HUES48 (cell line): ENCODE measurements around the gene TUBB3.
A peak's percentile ranks its signal among the peaks of the same experiment; 100 is the strongest.
"Not testable (repeated sequence)": the region's sequence is repeated elsewhere in the genome, so short reads cannot be mapped to it uniquely, and the experiment has no call there.

Experiments
- H3K27ac ChIP-seq: one replicate; pipeline ENCODE4 v1.7.0; 2013; ENCODE audit warnings: low read depth, low read length, inconsistent platforms
- H3K27me3 ChIP-seq: 2 replicates; pipeline ENCODE4 v1.6.1; 2013; ENCODE audit warnings: mild to moderate bottlenecking, low read length; ENCODE audit not compliant: control insufficient read depth, insufficient read depth
- H3K36me3 ChIP-seq: 2 replicates; pipeline ENCODE4 v1.6.1; 2013; ENCODE audit warnings: low read length; ENCODE audit not compliant: control insufficient read depth, insufficient read depth
- H3K4me1 ChIP-seq: 2 replicates; pipeline ENCODE4 v1.6.1; 2013; ENCODE audit warnings: mild to moderate bottlenecking, low read length; ENCODE audit not compliant: control insufficient read depth, insufficient read depth
- H3K4me3 ChIP-seq: 2 replicates; pipeline ENCODE4 v1.5.1; 2013; ENCODE audit warnings: mild to moderate bottlenecking, low read depth, low read length
- H3K9ac ChIP-seq: 2 replicates; pipeline ENCODE4 v1.6.1; 2013; ENCODE audit warnings: mild to moderate bottlenecking, low read depth, low read length, moderate library complexity
- H3K9me3 ChIP-seq: 2 replicates; pipeline ENCODE4 v1.6.1; 2013; ENCODE audit warnings: low read length; ENCODE audit not compliant: control insufficient read depth, insufficient read depth

Gene TUBB3

DNA sequence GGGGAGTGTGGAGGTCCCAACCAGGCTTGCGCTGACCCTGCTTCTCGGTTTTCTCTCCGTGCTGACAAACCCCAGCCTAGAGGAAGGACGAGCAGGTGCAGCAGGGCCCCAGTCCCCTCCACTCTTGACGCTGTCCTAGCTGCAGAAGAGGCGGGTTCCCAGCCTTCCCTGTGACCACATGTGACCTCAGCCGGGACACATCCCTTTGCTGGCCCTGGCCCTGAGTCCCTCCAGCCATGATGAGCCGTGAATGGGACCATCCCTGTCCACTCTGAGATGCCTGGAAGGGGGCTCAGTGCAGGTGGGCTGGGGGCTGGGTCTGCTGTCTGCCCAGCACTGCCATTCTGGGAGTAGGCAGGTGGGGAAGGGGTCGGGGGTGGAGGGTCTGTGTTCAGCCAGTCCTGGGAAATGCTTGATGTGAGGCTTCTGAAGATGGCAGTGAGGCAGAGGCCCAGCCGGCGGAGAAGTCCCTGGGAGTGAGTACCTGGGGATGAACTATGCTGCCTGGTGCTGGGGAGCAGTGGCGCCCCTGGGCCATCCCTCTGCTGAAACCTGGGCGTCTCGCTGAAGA is 1.9 kb upstream of the TUBB3 start:
- peak overlapping the region; percentile 91 for H3K27ac ChIP-seq
- H3K9ac ChIP-seq: no peak overlapping the region
- H3K9me3 ChIP-seq: no peaks in the 10 kb centered on the region
- H3K4me3 ChIP-seq: peak overlapping the region; percentile 76; the same call in 1 of the 2 replicates
- H3K36me3 ChIP-seq: no peaks in the 10 kb centered on the region
- H3K4me1 ChIP-seq: peaks cover 6% of the 10 kb centered on the region
- H3K27me3 ChIP-seq: peaks cover 29% of the 10 kb centered on the region

DNA sequence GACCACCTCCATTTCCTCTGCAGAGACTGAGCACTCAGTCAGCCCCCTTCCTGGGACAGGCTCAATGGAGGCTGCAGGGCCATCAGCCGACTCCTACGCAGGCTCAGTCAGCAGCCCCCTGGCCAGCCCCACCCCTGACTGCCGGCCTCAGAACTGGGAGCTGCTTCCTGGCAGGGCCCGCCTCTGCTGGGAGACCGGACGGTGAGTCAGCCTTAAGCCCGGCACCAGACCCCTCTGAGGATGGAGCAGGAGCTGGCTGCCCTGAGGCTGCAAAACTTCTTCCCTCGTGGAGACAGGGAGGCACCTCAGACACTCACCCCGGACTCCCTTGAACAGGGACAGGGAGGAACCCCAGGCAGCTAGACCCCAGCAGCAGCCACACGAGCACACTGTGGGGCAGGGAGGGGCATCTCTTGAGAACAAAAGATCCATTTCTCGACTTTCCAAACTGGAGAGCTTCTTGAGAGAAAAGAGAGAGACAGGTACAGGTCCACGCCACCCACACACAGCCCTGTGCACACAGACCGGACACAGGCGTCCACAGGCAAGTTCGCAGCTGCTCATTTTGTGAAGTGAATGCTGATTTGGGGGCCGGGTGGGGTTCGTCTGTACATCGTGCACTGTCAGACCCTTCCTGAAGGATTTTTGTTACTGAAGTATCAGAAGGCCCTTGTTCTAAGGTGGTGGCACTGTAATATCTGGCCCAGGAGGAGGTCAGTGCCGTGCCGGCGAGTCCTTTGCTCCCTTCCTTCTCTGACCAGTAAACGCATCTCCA is 1.3 kb upstream of the TUBB3 start:
- peaks cover 29% of the 10 kb centered on the region for H3K27me3 ChIP-seq
- no peaks in the 10 kb centered on the region for H3K9me3 ChIP-seq
- H3K27ac ChIP-seq: peak overlapping the region; percentile 91
- peaks cover 6% of the 10 kb centered on the region for H3K4me1 ChIP-seq
- H3K9ac ChIP-seq: peak overlapping the region; percentile 29; the same call in 1 of the 2 replicates
- no peaks in the 10 kb centered on the region for H3K36me3 ChIP-seq
- H3K4me3 ChIP-seq: peak overlapping the region; percentile 76

DNA sequence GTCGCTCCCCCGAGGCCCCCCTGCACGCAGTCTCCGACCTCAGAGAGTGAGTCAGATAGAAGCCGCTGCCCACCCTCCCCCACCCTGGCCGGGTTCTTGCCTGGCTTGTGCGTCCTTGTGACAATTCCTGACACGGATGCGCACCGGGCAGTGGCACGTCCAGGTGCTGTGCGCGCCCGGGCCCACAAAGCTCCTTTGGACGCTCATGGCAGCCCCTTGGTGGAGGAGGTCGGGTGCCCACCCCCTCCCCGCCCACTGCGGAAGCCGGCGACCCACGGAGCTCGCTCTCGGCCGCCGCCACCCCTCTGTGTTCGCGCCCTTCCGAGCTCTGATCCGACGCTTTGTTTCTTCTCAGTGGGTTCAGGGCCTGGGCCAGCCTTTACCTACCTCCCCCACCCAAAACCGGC is 662 bp upstream of the TUBB3 start:
- Histone ChIP-seq H3K4me3 (peak overlapping the region; percentile 76), H3K9me3 (no peaks in the 10 kb centered on the region), H3K4me1 (peaks cover 6% of the 10 kb centered on the region), H3K27ac (peak overlapping the region; percentile 91), H3K9ac (peak overlapping the region; percentile 50; the same call in 1 of the 2 replicates), H3K27me3 (peaks cover 29% of the 10 kb centered on the region), H3K36me3 (no peaks in the 10 kb centered on the region; the same call in 1 of the 2 replicates)

DNA sequence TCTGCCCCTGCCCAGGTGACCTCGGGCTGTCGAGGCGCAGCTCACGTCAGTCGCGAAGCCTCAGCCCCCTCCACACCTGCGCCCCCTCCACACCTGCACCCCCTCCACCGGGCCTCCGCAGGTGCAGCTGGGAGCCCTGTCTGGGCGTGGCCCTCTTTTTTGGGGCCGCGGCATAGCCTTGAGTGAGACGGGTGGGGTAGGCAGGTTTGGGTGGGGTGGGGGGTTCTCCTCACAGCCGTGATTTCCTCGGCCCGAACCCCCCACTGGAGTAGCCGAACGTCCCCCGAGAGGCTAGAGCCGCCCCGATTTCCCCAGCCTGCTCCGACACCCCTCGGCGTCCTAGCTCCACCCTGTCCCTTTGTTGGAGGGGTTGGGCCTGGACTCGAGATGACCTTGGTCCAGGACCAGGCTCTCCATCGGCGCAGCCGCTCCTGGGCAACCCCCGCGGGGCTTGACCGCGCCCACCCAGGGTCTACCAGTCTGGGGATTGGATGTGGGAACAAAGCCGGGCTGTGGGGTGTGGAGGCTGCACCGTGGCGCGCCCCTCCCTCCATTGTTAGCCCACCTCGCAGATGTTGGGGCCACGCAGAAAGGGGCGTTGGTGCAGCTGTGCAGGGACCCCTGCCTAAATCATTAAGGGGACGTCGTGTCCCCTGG is 626 bp downstream of the TUBB3 start:
- Histone ChIP-seq H3K9me3 (no peaks in the 10 kb centered on the region), H3K36me3 (no peaks in the 10 kb centered on the region; the same call in 1 of the 2 replicates), H3K9ac (no peak overlapping the region), H3K4me1 (peaks cover 6% of the 10 kb centered on the region), H3K27me3 (peaks cover 27% of the 10 kb centered on the region), H3K27ac (peak overlapping the region; percentile 2), H3K4me3 (peak overlapping the region; percentile 76)

DNA sequence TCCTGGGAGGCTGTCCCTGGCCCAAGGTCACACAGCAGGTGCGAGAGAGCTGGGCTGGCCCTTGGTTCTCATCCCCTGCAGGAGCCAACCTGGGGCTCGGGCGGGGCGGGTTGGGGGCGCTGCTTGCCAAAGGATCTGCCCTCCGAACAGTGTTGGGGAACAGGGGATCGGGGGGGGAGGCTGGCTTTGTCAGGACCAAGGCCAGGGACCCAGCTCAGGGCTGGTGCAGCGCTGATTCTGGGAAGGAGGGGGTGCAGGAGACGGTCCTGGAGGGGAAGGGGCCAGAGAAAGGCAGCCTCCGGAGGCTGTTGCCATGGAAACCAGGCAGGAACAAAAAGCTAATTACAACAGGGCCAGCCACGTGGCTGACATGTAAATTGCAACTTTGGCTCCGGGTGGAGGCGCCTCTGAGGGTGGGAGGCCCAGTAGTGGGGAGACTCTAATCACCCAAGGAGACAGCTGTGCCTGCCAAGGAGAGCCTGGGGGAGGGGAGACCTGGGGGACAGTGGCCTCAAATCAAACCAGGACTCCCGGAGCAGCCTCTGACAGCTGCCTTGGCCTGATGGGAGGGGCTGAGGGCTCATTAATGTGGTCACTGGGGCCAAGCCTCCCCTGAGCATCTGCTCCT is 1.3 kb downstream of the TUBB3 start:
- Histone ChIP-seq H3K36me3 (peaks cover 6% of the 10 kb centered on the region; the same call in 1 of the 2 replicates), H3K4me3 (peak overlapping the region; percentile 76), H3K27me3 (peaks cover 21% of the 10 kb centered on the region), H3K9me3 (no peaks in the 10 kb centered on the region), H3K27ac (no peak overlapping the region), H3K9ac (no peak overlapping the region), H3K4me1 (peaks cover 6% of the 10 kb centered on the region; the same call in 1 of the 2 replicates)

DNA sequence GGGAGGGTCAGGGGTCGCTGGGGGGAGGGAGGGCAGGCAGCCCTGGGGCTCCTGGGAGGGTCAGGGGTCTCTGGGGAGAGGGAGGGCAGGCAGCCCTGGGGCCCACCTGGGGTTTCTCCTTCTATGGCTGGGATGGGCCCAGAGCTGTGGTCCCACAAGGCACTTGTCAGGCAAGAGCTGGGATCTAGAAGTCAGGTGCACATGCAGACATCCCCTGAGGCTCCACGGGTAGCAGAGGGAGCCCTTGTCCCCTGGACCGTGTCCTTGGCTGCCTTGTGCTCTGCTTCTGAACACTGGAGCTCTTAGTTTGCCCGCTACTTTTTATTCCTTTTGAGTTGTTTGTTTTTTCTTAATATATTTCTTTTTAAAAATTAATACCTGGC is 1.8 kb downstream of the TUBB3 start:
- peaks cover 8% of the 10 kb centered on the region; the same call in 1 of the 2 replicates for H3K36me3 ChIP-seq
- H3K9ac ChIP-seq: no peak overlapping the region
- H3K27ac ChIP-seq: no peak overlapping the region
- H3K4me1 ChIP-seq: peaks cover 6% of the 10 kb centered on the region; the same call in 1 of the 2 replicates
- H3K4me3 ChIP-seq: peak overlapping the region; percentile 76
- H3K9me3 ChIP-seq: no peaks in the 10 kb centered on the region
- peaks cover 16% of the 10 kb centered on the region for H3K27me3 ChIP-seq

DNA sequence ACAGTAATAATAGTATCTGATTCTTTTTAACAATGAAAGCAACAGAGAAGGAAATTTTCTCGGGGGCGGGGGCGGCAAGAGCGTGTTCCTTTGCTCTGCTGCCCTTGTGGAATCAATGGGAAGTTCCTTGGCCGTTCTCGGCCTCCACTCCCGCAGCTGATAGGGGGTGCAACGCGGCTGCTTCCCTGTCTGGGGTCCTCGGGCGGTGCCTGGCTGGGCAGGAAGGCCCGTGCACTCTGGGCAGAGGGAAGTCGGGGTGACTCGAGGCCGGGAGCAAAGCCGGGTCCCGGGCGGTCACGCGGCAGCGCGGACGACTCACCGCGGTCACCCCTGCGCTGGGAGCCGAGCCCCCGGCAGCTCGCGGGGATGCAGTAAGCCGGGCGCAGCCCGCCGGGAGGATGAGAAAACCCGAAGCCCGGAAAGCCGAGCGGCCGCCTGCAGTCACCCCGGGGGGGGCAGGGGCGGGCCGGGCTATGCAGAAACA is 2.5 kb downstream of the TUBB3 start:
- Histone ChIP-seq H3K4me3 (peak overlapping the region; percentile 76), H3K27me3 (peaks cover 9% of the 10 kb centered on the region), H3K9me3 (no peaks in the 10 kb centered on the region), H3K9ac (no peak overlapping the region), H3K4me1 (peaks cover 6% of the 10 kb centered on the region; the same call in 1 of the 2 replicates), H3K27ac (peak overlapping the region; percentile 51), H3K36me3 (peaks cover 14% of the 10 kb centered on the region; the same call in 1 of the 2 replicates)

DNA sequence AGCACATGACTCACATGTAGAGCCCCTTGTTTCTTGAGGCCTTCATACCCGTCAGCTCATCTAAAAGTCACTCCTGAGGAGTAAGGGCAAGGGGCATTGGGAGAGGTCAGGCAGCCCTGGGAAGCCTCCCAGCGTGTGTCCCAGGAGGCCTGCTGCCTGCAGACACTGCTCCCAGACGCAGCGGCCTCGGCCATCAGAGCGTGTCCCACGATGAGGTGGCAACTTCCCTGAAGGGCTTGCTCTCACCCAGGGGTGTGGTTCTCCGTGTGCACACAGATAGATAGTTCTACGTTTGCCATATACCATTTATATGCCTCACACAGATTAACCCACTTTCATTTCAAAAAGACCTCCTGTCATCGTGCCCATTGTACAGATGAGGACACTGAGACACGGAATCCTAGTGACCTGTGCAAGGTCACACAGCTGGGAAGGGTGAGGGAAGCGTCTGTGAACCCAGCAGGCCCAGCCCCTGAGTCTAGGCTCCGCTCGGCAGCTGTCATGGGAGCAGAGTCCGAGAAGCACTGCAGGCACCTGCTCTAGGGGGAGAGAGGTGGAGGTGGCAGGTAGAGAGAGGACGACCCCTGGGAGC is 8.3 kb downstream of the TUBB3 start:
- Histone ChIP-seq H3K27ac (no peak overlapping the region), H3K9ac (no peak overlapping the region), H3K36me3 (peaks cover 66% of the 10 kb centered on the region), H3K9me3 (no peaks in the 10 kb centered on the region), H3K4me1 (no peaks in the 10 kb centered on the region), H3K4me3 (no peak overlapping the region), H3K27me3 (no peaks in the 10 kb centered on the region)

DNA sequence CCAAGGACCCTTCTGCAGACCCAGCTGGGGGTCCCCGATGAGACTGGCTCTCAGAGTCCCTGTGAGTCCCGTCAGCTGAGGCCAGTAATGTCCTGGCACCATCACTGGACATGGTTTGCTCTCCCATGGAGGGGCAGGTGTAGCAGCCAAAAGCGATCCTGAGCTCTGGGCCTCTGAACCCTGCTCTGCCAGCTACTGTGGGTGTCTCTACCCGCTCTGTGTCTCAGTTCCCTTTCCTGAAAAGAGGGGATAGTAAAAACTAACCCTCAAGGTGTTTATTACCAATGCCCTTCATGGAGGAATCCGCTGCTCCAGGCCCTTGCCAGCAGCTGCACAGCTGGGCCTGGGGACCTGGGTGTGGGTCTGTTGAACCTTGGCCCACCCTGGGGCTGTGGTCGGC is 8.8 kb downstream of the TUBB3 start:
- no peaks in the 10 kb centered on the region for H3K27me3 ChIP-seq
- H3K9ac ChIP-seq: no peak overlapping the region
- no peaks in the 10 kb centered on the region for H3K9me3 ChIP-seq
- H3K36me3 ChIP-seq: peaks cover 68% of the 10 kb centered on the region
- H3K4me1 ChIP-seq: no peaks in the 10 kb centered on the region
- H3K4me3 ChIP-seq: no peak overlapping the region
- no peak overlapping the region for H3K27ac ChIP-seq

DNA sequence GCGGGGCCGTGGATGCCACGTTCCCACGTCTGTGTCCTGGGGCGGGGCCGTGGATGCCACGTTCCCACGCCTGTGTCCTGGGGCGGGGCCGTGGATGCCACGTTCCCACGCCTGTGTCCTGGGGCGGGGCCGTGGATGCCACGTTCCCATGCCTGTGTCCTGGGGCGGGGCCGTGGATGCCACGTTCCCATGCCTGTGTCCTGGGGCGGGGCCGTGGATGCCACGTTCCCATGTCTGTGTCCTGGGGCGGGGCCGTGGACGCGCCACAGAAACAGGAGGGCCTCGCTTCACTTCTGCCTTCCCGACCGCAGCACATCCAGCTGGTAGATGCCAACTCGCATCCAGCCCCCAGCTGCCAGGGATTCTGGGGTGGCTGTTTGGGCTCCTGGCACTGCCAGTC is 10.9 kb downstream of the TUBB3 start:
- H3K4me3 ChIP-seq, H3K27ac ChIP-seq, H3K27me3 ChIP-seq, H3K9ac ChIP-seq, H3K9me3 ChIP-seq, H3K4me1 ChIP-seq: not testable (repeated sequence)
- peaks cover 66% of the 10 kb centered on the region for H3K36me3 ChIP-seq
